Measurements from ENCODE around the gene MACO1. TPM values are rescaled to one million over a fixed set of nuclear protein-coding genes. Genes with fewer than 3 reads are reported as not detected.
A peak's percentile ranks its signal among the peaks of the same experiment; 100 is the strongest.

MACO1 gene
- total and polyA plus RNA-seq, 2 of the 13 experiments (the other 11 are each of a cell fraction or from before 2014, with no cell fraction given), result 9.7 to 17.0 TPM

- H3K4me1 ChIP-seq (ENCODE audit: insufficient read depth, low read length), result peaks cover 15% of the 10 kb centered on the region
- CTCF ChIA-PET (ENCODE audit: low intra/inter-chr PET ratio, low total read pairs), result no interaction called here
Measured at GRCh38 chr1:25524568-25525360, 94.1 kb downstream of the MACO1 start.

More at GRCh38 chr1:25524568-25525360, 94.1 kb downstream of the MACO1 start:
- POLR2A ChIA-PET, result no interaction called here
- in situ Hi-C loops (cut with HindIII; ENCODE audit: extremely low pct_ligation_motif_present, low pct_unique_long_range_greater_than_20kb) (loop anchor here (25.0 kb wide), 1 partner anchor 112 kb away; the partner anchor contains the start of gene RHCE), intact Hi-C loops (cut with micrococcal nuclease; ENCODE audit: unreplicated experiment) (no loop called here)
- no peak for TF ChIP-seq ZNF674 (CRISPR knock-in tag; IDR thresholded peaks at IDR 0.05; ENCODE audit: low read depth)
- TF ChIP-seq ELF1 (CRISPR knock-in tag; IDR thresholded peaks at IDR 0.05), result no peak
- TF ChIP-seq CENPT (CRISPR knock-in tag; IDR thresholded peaks at IDR 0.05; ENCODE audit: low read depth), result no peak
- TF ChIP-seq MYC (CRISPR knock-in tag; IDR thresholded peaks at IDR 0.05; ENCODE audit: borderline replicate concordance), result 0 out of 2 replicates have a peak, but pooled peaks have one; percentile 19
- peak; percentile 8 to 16; a peak in 1 of 4 replicates for TF ChIP-seq MAFK (conservative IDR thresholded peaks at IDR 0.05 in 1 of 2, IDR thresholded peaks at IDR 0.05 in 1 of 2; ENCODE audit: low read length in 2 of 2)
- no peak for TF ChIP-seq FOXP4 (CRISPR knock-in tag; IDR thresholded peaks at IDR 0.05)
- TF ChIP-seq ZMYM3 (CRISPR knock-in tag; IDR thresholded peaks at IDR 0.05), result peak; percentile 48; the same call in 1 of the 2 replicates
- TF ChIP-seq TEAD3 (CRISPR knock-in tag; optimal IDR thresholded peaks at IDR 0.05; ENCODE audit: borderline replicate concordance), result peak; percentile 7
- TF ChIP-seq FOXK2 (IDR thresholded peaks at IDR 0.05), result no peak
- no peak for TF ChIP-seq ARNT2 (CRISPR knock-in tag; IDR thresholded peaks at IDR 0.05; ENCODE audit: low read depth)
- TF ChIP-seq GATAD2A (CRISPR knock-in tag; IDR thresholded peaks at IDR 0.05), result 0 out of 2 replicates have a peak, but pooled peaks have one; percentile 15
- peak; percentile 87 for TF ChIP-seq ZNF652 (CRISPR knock-in tag; IDR thresholded peaks at IDR 0.05; ENCODE audit: borderline replicate concordance, low read depth)
- peak; percentile 60 for TF ChIP-seq ZNF629 (CRISPR knock-in tag; conservative IDR thresholded peaks at IDR 0.05)
- Histone ChIP-seq H3K4me3 (replicated peaks in 1 of 3; ENCODE audit: insufficient read depth in 1 of 3, low read depth in 2 of 3, low read length in 3 of 3) (peak overlapping the region in 1 of 3 experiments; percentile 34; a peak in 1 of 6 replicates), H2AFZ (ENCODE audit: low read length) (no peak overlapping the region), H3K9me3 (ENCODE audit: low read length) (no peaks in the 10 kb centered on the region), H3K9ac (ENCODE audit: insufficient read depth, low read depth, low read length) (no peak overlapping the region), H3K79me2 (ENCODE audit: insufficient read depth, low read length) (no peaks in the 10 kb centered on the region), H3K27ac (ENCODE audit: extremely low read length, insufficient read depth, low read length) (no peak overlapping the region), H3K27me3 (ENCODE audit: control insufficient read depth in 1 of 2, insufficient read depth in 2 of 2, low read length in 2 of 2) (peaks cover 1 to 4% of the 10 kb centered on the region in 2 experiments; a peak in 2 of 5 replicates), H3K4me2 (ENCODE audit: low read depth, low read length) (peak overlapping the region; percentile 48), H4K20me1 (ENCODE audit: insufficient read depth, low read length) (no peaks in the 10 kb centered on the region), H3K36me3 (replicated peaks in 1 of 2; ENCODE audit: control insufficient read depth in 1 of 2, insufficient read depth in 2 of 2, low read length in 2 of 2) (no peaks in the 10 kb centered on the region)
- 5% methylated on average over 9 of the region's 15 CpGs for WGBS (ENCODE audit: low lambda C conversion rate)
- BruUV-seq (replicated peaks), result no TSS peak
- DNase-seq (ENCODE audit: low spot score), result no peak
- no peak for FAIRE-seq
- ATAC-seq, result peak; percentile 66

All from HepG2 (cell line).